ENCODE measurements around the gene IQCH.

DNA sequence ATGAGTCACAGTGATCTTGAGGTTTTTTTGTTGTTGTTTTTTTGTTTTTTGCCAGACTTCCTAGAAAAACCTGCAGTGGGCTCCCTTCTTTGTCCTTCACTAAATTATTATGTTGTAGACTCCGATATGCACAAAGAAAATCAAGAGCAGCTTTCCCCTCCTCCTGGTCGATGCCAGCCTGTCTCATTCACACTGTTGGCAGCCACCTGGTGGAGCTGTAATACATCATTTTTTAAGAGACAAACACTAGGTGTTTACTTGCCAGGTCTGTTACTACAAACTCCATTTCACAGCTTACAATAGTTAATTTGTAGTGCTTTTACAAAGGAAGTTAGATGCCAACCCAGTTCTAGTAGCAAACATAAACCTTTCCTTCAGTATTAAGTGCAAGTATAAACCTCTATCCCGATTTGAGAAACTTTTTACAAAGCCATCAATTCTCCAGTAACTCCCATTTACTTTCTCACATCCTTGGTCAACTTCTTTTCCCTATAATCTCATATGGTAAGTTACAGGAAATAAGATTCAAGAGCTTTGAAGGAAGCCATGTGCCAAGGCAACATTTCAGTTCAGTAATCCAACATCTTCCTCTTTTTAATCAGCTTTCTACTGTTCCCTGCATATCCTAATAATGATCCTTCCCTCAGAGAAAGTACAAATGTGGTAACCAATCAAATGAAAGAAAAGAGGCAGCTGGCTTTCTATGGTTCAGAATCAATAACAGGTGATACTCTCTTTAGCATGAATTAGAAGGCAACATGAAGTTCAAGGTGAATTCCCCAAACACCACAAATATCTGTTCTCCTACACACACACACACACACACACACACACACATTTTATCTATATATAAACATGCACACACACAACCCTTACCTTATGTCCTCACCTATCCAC, 14.1 kb upstream of the IQCH start:
- TF ChIP-seq ELF4 (IDR thresholded peaks at IDR 0.05) = no peak
- no peak for TF ChIP-seq SUZ12 (IDR thresholded peaks at IDR 0.05)
- no peak for TF ChIP-seq ARNT (IDR thresholded peaks at IDR 0.05)
